Psoas muscle (tissue), 8 donors: ENCODE measurements around the gene ULK4. TPM values are rescaled to one million over a fixed set of nuclear protein-coding genes. Genes with fewer than 3 reads are reported as not detected.

Experiments used
- ATAC-seq, 4 donors: fragments of 200-7000 bp; cut with Tn5 transposase; one replicate each; pipeline ENCODE4 v1.9.1; 2020; ENCODE audit warnings: moderate library complexity in 3 of 4, mild to moderate bottlenecking in 2 of 4
- DNase-seq, 2 donors: peaks; one replicate each; pipeline ENCODE4 v3.0.0-alpha.2; 2020
- H3K27ac ChIP-seq: fragments of 200-600 bp; one replicate; pipeline ENCODE4 v1.8.0; 2022
- H3K27me3 ChIP-seq, 3 donors: fragments of 200-600 bp in 1 of 3; one replicate each; pipeline versions ENCODE4 v1.6.1 to v1.8.0; 2013 to 2022; ENCODE audit warnings: low read length in 2 of 3, mild to moderate bottlenecking in 2 of 3, moderate library complexity in 1 of 3; ENCODE audit not compliant: insufficient read depth in 3 of 3
- H3K36me3 ChIP-seq, 2 donors: fragments of 200-600 bp in 1 of 2; one replicate each; pipeline versions ENCODE4 v1.6.1 to v1.8.0; 2013 to 2022; ENCODE audit warnings: low read depth in 1 of 2, mild to moderate bottlenecking in 1 of 2, moderate library complexity in 1 of 2; ENCODE audit not compliant: insufficient read depth in 1 of 2
- H3K4me1 ChIP-seq: fragments of 200-600 bp; one replicate; pipeline ENCODE4 v1.8.0; 2022
- H3K4me3 ChIP-seq: fragments of 200-600 bp; one replicate; pipeline ENCODE4 v1.8.0; 2022; ENCODE audit warnings: mild to moderate bottlenecking
- H3K9me3 ChIP-seq: fragments of 200-600 bp; one replicate; pipeline ENCODE4 v1.8.0; 2022
- CTCF ChIP-seq: fragments of 200-600 bp; IDR thresholded peaks from one replicate; pipeline ENCODE4 v1.8.0; 2022; ENCODE audit warnings: antibody characterized with exemption
- WGBS, 3 donors: extraction: QIAGEN DNeasy Blood & Tissue Kit; methylation state at CpG; one replicate each; pipeline versions ENCODE4 v1.1.6 to v1.1.7; 2013; 5-methylcytosine and 5-hydroxymethylcytosine counted together
- intact Hi-C, 2 donors: fragments of 100-400 bp; cut with DNase I; formaldehyde crosslinking; loops; one replicate each; pipeline versions ENCODE4 v1.11.0 to v1.14.2; 2022
- polyA plus RNA-seq, 3 donors: library from polyadenylated mRNA; stranded (reverse); fragments of 200-250 nt; gene quantifications; one replicate each; pipeline ENCODE4 v1.2.3, GENCODE V29; 2013
- total RNA-seq, 4 donors: library from RNA; stranded (reverse); fragmentation: NEBNext Ultra II Directional in 2 of 4; extraction: Animal tissue kit (Norgen Biotek cat#: 25700) in 2 of 4; gene quantifications; one replicate each; pipeline versions ENCODE4 v1.2.1 to v1.2.4, GENCODE V29; 2021 to 2023
- donor health status: healthy with polysubstance abuse.
- donor health status: DM: no; HTN: no; CAD: no; lungs with moderate emphysema.
- donor health status: Bipolar disorder and iron deficiency.
- donor health status: healthy.
- donor health status: DM: yes; HTN: yes; CAD: no.
- donor health status: DM: no; HTN: no; CAD: no.
- donor health status: DM: no; HTN: no; CAD: no.
- donor health status: DM: yes; HTN: yes; CAD: no.

ULK4 gene
- total and polyA plus RNA-seq, 7 donors, result 0.61 to 3.2 (median 1.0) TPM

- no peaks in the 10 kb centered on the region for H3K36me3 ChIP-seq
- no peak for ATAC-seq
- intact Hi-C loops, result no loop called here
- H3K9me3 ChIP-seq, result no peaks in the 10 kb centered on the region
- WGBS, 3 donors, result 64 to 67% (median 65%) methylated on average over 16 of the region's 16 CpGs
- no peak overlapping the region for H3K27ac ChIP-seq
- H3K27me3 ChIP-seq, result no peaks in the 10 kb centered on the region
- H3K4me1 ChIP-seq, result no peaks in the 10 kb centered on the region
- H3K4me3 ChIP-seq, result no peak overlapping the region
- TF ChIP-seq CTCF, result no peak
- no peak for DNase-seq
Measured at GRCh38 chr3:41277790-41278465, 684.0 kb downstream of the ULK4 start.

- ATAC-seq (no peak), DNase-seq (no peak)
- H3K4me3 ChIP-seq, result no peak overlapping the region
- H3K27ac ChIP-seq, result no peak overlapping the region
- no peaks in the 10 kb centered on the region for H3K9me3 ChIP-seq
- no peaks in the 10 kb centered on the region for H3K27me3 ChIP-seq
- TF ChIP-seq CTCF, result no peak
- intact Hi-C loops, result no loop called here
- H3K36me3 ChIP-seq, result no peaks in the 10 kb centered on the region
- WGBS, 3 donors, result 77 to 85% (median 85%) methylated on average over 4 of the region's 4 CpGs
- no peaks in the 10 kb centered on the region for H3K4me1 ChIP-seq
Measured at GRCh38 chr3:41276191-41276590, 685.7 kb downstream of the ULK4 start.

- H3K4me1 ChIP-seq, result no peaks in the 10 kb centered on the region
- intact Hi-C loops, result no loop called here
- H3K9me3 ChIP-seq, result no peaks in the 10 kb centered on the region
- no peaks in the 10 kb centered on the region for H3K27me3 ChIP-seq
- no peaks in the 10 kb centered on the region for H3K36me3 ChIP-seq
- H3K27ac ChIP-seq, result no peak overlapping the region
- TF ChIP-seq CTCF, result no peak
- H3K4me3 ChIP-seq, result no peak overlapping the region
- DNase-seq (no peak), ATAC-seq (no peak)
Measured at GRCh38 chr3:41274944-41275668, 686.8 kb downstream of the ULK4 start.

GRCh38 chr3:41272667-41273066, 689.2 kb downstream of the ULK4 start:
- 90 to 97% (median 94%) methylated on average over 1 of the region's 1 CpG for WGBS, 3 donors
- H3K27ac ChIP-seq, result no peak overlapping the region

More at GRCh38 chr3:41272667-41273066, 689.2 kb downstream of the ULK4 start:
- no peak overlapping the region for H3K4me3 ChIP-seq
- DNase-seq (no peak), ATAC-seq (no peak)
- no peaks in the 10 kb centered on the region for H3K36me3 ChIP-seq
- no peak for TF ChIP-seq CTCF
- H3K4me1 ChIP-seq, result no peaks in the 10 kb centered on the region
- intact Hi-C loops, result no loop called here
- H3K9me3 ChIP-seq, result no peaks in the 10 kb centered on the region
- H3K27me3 ChIP-seq, result no peaks in the 10 kb centered on the region
